Measurements from ENCODE around the gene ADAMTSL4.

DNA sequence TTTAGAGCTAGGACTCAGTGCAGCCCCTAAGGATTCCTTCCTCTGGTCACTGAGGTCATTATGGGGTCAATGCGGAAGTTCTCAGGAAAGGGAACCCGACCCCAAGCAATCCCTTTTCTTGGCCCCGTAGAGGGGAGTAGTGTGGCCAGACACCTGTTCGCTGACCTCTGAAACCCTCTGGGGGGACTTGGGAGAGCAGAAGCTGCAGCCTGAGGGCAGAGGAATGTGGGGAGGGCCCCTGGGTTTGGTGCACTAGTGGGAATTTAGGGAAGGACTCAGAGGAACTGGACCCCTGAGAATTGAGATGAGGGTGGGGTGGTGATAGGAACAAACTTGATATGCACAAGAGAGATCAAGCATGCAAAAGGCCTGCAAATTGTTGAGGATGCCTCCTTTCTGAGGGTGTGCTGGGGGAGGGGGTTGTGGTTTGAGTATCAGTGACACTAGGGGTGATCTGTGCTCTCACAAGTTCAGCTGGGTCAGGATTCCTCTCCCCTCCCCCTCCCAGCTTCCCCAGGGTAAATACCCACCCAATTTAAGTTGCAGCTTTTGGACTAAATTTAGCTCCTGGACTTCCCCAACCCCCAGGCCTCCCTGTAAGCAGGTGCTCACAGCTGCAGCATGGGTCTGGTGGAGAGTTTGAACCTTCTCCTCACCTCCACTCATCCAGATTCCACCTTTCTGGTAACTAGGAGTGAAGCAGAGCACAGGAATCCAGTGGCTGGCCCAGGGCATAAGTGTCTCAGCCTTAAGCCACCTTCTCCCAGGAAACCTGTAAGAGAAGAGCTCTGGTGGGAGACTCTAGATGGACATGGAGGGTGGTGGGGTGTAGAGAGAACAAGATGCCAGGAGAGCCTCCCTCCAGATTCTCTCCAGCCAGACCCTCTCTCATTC is 13.5 kb downstream of the ADAMTSL4 start:
- TF ChIP-seq, protein P1, sequence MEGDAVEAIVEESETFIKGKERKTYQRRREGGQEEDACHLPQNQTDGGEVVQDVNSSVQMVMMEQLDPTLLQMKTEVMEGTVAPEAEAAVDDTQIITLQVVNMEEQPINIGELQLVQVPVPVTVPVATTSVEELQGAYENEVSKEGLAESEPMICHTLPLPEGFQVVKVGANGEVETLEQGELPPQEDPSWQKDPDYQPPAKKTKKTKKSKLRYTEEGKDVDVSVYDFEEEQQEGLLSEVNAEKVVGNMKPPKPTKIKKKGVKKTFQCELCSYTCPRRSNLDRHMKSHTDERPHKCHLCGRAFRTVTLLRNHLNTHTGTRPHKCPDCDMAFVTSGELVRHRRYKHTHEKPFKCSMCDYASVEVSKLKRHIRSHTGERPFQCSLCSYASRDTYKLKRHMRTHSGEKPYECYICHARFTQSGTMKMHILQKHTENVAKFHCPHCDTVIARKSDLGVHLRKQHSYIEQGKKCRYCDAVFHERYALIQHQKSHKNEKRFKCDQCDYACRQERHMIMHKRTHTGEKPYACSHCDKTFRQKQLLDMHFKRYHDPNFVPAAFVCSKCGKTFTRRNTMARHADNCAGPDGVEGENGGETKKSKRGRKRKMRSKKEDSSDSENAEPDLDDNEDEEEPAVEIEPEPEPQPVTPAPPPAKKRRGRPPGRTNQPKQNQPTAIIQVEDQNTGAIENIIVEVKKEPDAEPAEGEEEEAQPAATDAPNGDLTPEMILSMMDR (IDR thresholded peaks at IDR 0.05), result no peak
- TF ChIP-seq POLR2A (IDR thresholded peaks at IDR 0.05) (no peak), POLR2AphosphoS5 (IDR thresholded peaks at IDR 0.05) (no peak)
